Panc1 (cell line): ENCODE data around the gene CYP3A4.

ENCODE experiments used
- POLR2AphosphoS5 ChIP-seq: IDR thresholded peaks from 2 replicates; pipeline ENCODE4 v1.6.1; 2012; ENCODE audit warnings: mild to moderate bottlenecking, low read depth, low read length, moderate library complexity
- REST ChIP-seq, 2 experiments: IDR thresholded peaks; 2 replicates each; pipeline ENCODE4 v1.6.1; 2011 to 2012; ENCODE audit warnings: low read depth in 2 of 2, control low read depth in 1 of 2, low read length in 1 of 2, mild to moderate bottlenecking in 1 of 2, moderate library complexity in 1 of 2; ENCODE audit not compliant: insufficient read depth in 1 of 2
- SIN3A ChIP-seq: IDR thresholded peaks from 2 replicates; pipeline ENCODE4 v1.6.1; 2012; ENCODE audit warnings: low read depth, mild to moderate bottlenecking, low read length, moderate library complexity, borderline replicate concordance; ENCODE audit not compliant: insufficient read depth
- TF ChIP-seq, protein P1 (sequence below): fragments of 450-650 bp; IDR thresholded peaks from 2 replicates; pipeline ENCODE4 v1.5.1; 2017; ENCODE audit warnings: mild to moderate bottlenecking

DNA sequence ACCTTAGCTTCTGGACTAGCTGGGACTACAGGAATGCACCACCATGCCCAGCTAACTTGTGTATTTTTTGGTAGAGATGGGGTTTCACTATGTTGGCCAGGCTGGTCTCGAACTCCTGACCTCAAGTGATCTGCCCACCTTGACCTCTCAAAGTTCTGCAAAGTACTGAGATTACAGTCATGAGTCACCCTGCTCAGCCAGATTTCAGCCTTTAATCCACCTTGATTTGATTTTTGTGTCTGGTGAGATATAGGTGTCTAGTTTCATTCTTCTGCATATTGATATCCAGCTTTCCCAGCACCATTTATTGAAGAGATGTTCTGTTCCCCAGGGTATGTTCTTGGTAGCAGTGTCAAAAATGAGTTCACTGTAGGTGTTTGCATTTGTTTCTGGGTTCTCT, 28.9 kb downstream of the CYP3A4 start:
- TF ChIP-seq, protein P1, sequence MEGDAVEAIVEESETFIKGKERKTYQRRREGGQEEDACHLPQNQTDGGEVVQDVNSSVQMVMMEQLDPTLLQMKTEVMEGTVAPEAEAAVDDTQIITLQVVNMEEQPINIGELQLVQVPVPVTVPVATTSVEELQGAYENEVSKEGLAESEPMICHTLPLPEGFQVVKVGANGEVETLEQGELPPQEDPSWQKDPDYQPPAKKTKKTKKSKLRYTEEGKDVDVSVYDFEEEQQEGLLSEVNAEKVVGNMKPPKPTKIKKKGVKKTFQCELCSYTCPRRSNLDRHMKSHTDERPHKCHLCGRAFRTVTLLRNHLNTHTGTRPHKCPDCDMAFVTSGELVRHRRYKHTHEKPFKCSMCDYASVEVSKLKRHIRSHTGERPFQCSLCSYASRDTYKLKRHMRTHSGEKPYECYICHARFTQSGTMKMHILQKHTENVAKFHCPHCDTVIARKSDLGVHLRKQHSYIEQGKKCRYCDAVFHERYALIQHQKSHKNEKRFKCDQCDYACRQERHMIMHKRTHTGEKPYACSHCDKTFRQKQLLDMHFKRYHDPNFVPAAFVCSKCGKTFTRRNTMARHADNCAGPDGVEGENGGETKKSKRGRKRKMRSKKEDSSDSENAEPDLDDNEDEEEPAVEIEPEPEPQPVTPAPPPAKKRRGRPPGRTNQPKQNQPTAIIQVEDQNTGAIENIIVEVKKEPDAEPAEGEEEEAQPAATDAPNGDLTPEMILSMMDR = no peak
- TF ChIP-seq REST (IDR thresholded peaks at IDR 0.05; ENCODE audit: insufficient read depth in 1 of 2, low read depth in 2 of 2, low read length in 1 of 2) (no peak), POLR2AphosphoS5 (no peak), SIN3A (no peak)
